Naive thymus-derived CD4-positive, alpha-beta T cell (primary cell): ENCODE results near the gene CAMKK2. TPM values are rescaled to one million over a fixed set of nuclear protein-coding genes. Genes with fewer than 3 reads are reported as not detected.
A peak's percentile ranks its signal among the peaks of the same experiment; 100 is the strongest.

Experiments used
- ATAC-seq: fragments of 150-1000 bp; cut with Tn5 transposase; 2 replicates; pipeline ENCODE4 v1.10.0; 2021; ENCODE audit warnings: mild to moderate bottlenecking, moderate library complexity
- CTCF ChIA-PET: fragments of 350-600 bp; sonication (Branson Sonifier 250); formaldehyde crosslinking; loops from one replicate; lab custom pipeline; 2021; ENCODE audit warnings: antibody characterized with exemption; lab: Charles Lee
- POLR2A ChIA-PET: fragments of 350-600 bp; sonication (Branson Sonifier 250); formaldehyde crosslinking; loops from one replicate; lab custom pipeline; 2021; ENCODE audit warnings: antibody characterized with exemption, inconsistent platforms; lab: Charles Lee
- DNase-seq, 9 donors: peaks; one replicate each; pipeline versions ENCODE4 v3.0.0 to v3.0.0-alpha.2; 2020 to 2022; ENCODE audit warnings: mixed read lengths in 1 of 9
- H3K27ac ChIP-seq: one replicate; pipeline ENCODE4 v1.7.0; 2013; ENCODE audit warnings: mild to moderate bottlenecking, low read depth, low read length, moderate library complexity
- H3K27me3 ChIP-seq, 2 donors: one replicate each; pipeline ENCODE4 v1.7.0; 2013; ENCODE audit warnings: low read length in 2 of 2, mild to moderate bottlenecking in 2 of 2, moderate library complexity in 2 of 2; ENCODE audit not compliant: control insufficient read depth in 2 of 2, insufficient read depth in 2 of 2
- H3K36me3 ChIP-seq, 3 experiments: 1 replicate in 2 of 3; 2 replicates in 1 of 3; pipeline ENCODE4 v1.7.0; 2013; ENCODE audit warnings: low read length in 3 of 3, mild to moderate bottlenecking in 3 of 3, moderate library complexity in 1 of 3; ENCODE audit not compliant: insufficient read depth in 3 of 3, control insufficient read depth in 2 of 3
- H3K4me1 ChIP-seq, 2 donors: one replicate each; pipeline ENCODE4 v1.7.0; 2013; ENCODE audit warnings: low read length in 2 of 2, mild to moderate bottlenecking in 2 of 2, moderate library complexity in 1 of 2; ENCODE audit not compliant: control insufficient read depth in 2 of 2, insufficient read depth in 2 of 2
- H3K4me3 ChIP-seq: 2 replicates; pipeline ENCODE4 v1.7.0; 2013; ENCODE audit warnings: mild to moderate bottlenecking, low read length
- H3K9me3 ChIP-seq, 3 experiments: 1 replicate in 2 of 3; 2 replicates in 1 of 3; pipeline ENCODE4 v1.7.0; 2013; ENCODE audit warnings: low read length in 3 of 3; ENCODE audit not compliant: control insufficient read depth in 2 of 3
- H3K27ac Mint-ChIP-seq, 9 donors: one replicate each; pipeline ENCODE4 v1.8.0; 2020 to 2022; ENCODE audit warnings: mixed read lengths in 9 of 9, mild to moderate bottlenecking in 8 of 9, moderate library complexity in 5 of 9, inconsistent platforms in 2 of 9
- H3K27me3 Mint-ChIP-seq, 5 donors: one replicate each; pipeline ENCODE4 v1.8.0; 2021 to 2022; ENCODE audit warnings: mixed read lengths in 5 of 5, mild to moderate bottlenecking in 1 of 5
- H3K36me3 Mint-ChIP-seq, 5 donors: one replicate each; pipeline ENCODE4 v1.8.0; 2020 to 2022; ENCODE audit warnings: mixed read lengths in 5 of 5, mild to moderate bottlenecking in 3 of 5, inconsistent platforms in 1 of 5
- H3K4me1 Mint-ChIP-seq, 7 donors: one replicate each; pipeline ENCODE4 v1.8.0; 2020 to 2022; ENCODE audit warnings: mixed read lengths in 7 of 7, mild to moderate bottlenecking in 3 of 7, inconsistent platforms in 1 of 7
- H3K4me3 Mint-ChIP-seq, 10 donors: one replicate each; pipeline ENCODE4 v1.8.0; 2020 to 2022; ENCODE audit warnings: mild to moderate bottlenecking in 10 of 10, mixed read lengths in 10 of 10, moderate library complexity in 6 of 10, inconsistent platforms in 2 of 10
- H3K9me3 Mint-ChIP-seq, 11 donors: one replicate each; pipeline ENCODE4 v1.8.0; 2020 to 2022; ENCODE audit warnings: mixed read lengths in 11 of 11, mild to moderate bottlenecking in 4 of 11, inconsistent platforms in 1 of 11, moderate library complexity in 1 of 11
- intact Hi-C, 2 donors: fragments of 100-400 bp; cut with micrococcal nuclease; formaldehyde crosslinking; loops; one replicate each; pipeline ENCODE4 v1.15.1; 2023
- polyA plus RNA-seq, 2 donors: library from polyadenylated mRNA; unstranded; fragments of 300-500 nt; fragmentation: Illumina TruSeq; gene quantifications; one replicate each; pipeline ENCODE4 v1.2.3, GENCODE V29; 2021
- total RNA-seq, 6 experiments: library from RNA in 5 of 6; stranded (reverse) in 5 of 6; gene quantifications; 1 replicate in 5 of 6; 2 replicates in 1 of 6; pipeline ENCODE4 v1.2.3 and lab custom pipeline; 2021 to 2026

CAMKK2 gene
- total and polyA plus RNA-seq, 7 experiments from 2014 or later, result 13.9 to 38.7 (median 15.5) TPM

GRCh38 chr12:121295746-121296617 lies 527 bp downstream of the CAMKK2 start:
- Mint-ChIP-seq H3K27me3 (peaks cover 0 to 4% (median 0%) of the 10 kb centered on the region in 5 donors), H3K27ac (peak overlapping the region; percentile 55 to 88 (median 75)), H3K4me3 (peak overlapping the region; percentile 78 to 92 (median 89)), H3K4me1 (peaks cover 6 to 47% (median 23%) of the 10 kb centered on the region in 7 donors), H3K36me3 (peaks cover 0 to 6% (median 5%) of the 10 kb centered on the region in 5 donors), H3K9me3 (no peaks in the 10 kb centered on the region)
- intact Hi-C loops, result loop anchor here (1.0 to 5.0 kb wide), 10 partner anchors 39 to 1094 kb away; partner anchors contain the start of genes P2RX4 (in 2 of the 2), ANAPC5 (in 1 of the 2), RNF34 (in 1 of the 2) and RPLP0 (in 1 of the 2)
- Histone ChIP-seq H3K4me3 (peak overlapping the region; percentile 87), H3K27me3 (no peaks in the 10 kb centered on the region), H3K36me3 (no peaks in the 10 kb centered on the region), H3K4me1 (peaks cover 12 to 14% of the 10 kb centered on the region in 2 donors), H3K27ac (peak overlapping the region; percentile 75), H3K9me3 (no peaks in the 10 kb centered on the region)
- peak; percentile 28 for ATAC-seq
- peak in 3 of 9 donors; percentile 6 to 60 (median 11) for DNase-seq
- POLR2A ChIA-PET, result interaction anchor here (0.6 to 2.0 kb wide), 6 partner anchors 39 to 240 kb away, joined by 3 to 8 read pairs (median 4); partner anchors contain the start of gene RNF34
- CTCF ChIA-PET, result no interaction called here

GRCh38 chr12:121295116-121295745 lies 1.3 kb downstream of the CAMKK2 start:
- Mint-ChIP-seq H3K36me3 (peaks cover 0 to 7% (median 5%) of the 10 kb centered on the region in 5 donors), H3K4me3 (peak overlapping the region; percentile 78 to 92 (median 89)), H3K4me1 (peaks cover 6 to 42% (median 23%) of the 10 kb centered on the region in 7 donors), H3K9me3 (no peaks in the 10 kb centered on the region), H3K27ac (peak overlapping the region; percentile 55 to 88 (median 77)), H3K27me3 (no peaks in the 10 kb centered on the region)
- Histone ChIP-seq H3K4me1 (peaks cover 12 to 14% of the 10 kb centered on the region in 2 donors), H3K9me3 (no peaks in the 10 kb centered on the region), H3K27me3 (no peaks in the 10 kb centered on the region), H3K36me3 (no peaks in the 10 kb centered on the region), H3K4me3 (peak overlapping the region; percentile 87), H3K27ac (peak overlapping the region; percentile 75)
- ChIA-PET CTCF (no interaction called here), POLR2A (interaction anchor here (1.0 to 2.0 kb wide), 4 partner anchors 40 to 87 kb away, joined by 3 to 5 read pairs (median 4); no protein-coding TSS in a partner anchor)
- intact Hi-C loops, result loop anchor here (5.0 kb wide), 2 partner anchors 53 to 1093 kb away; partner anchors contain the start of gene RPLP0 (in 1 of the 2)
- DNase-seq (peak in 4 of 9 donors; percentile 1 to 19 (median 4)), ATAC-seq (no peak)

DNA sequence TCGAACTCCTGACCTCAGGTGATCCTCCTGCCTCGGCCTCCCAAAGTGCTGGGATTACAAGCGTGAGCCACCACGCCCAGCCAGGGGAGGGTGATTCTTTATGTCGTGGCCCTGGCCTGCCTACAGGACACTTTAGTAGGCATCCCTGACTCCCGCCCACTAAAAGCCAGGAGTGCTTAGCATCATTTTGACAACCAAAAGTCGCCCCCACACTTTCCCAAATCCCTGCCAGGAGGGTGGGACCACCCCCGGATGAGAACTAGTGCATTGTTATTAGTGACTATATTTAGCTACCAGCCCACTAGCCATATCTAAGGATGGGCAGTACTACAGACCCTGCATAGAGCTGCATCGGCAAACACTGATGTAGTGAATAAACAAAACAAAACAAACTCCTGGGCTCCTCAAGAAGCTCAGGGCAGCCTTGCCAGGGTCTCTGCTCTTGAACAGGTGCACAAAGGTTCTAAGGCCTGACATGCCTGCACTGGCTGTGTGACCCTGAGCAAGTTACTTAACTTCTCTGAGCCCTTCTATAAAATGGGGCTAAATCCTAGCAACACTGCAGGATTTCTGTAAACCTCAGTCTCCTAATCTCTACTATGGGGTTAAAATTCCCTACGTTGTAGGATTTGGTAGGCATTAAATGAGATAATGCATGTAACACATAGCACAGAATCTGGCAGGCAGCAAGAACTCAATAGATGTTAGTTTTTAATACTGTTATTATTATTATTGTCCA lies 2.2 kb downstream of the CAMKK2 start:
- H3K4me1 Mint-ChIP-seq, result peaks cover 6 to 37% (median 23%) of the 10 kb centered on the region in 7 donors
- no peaks in the 10 kb centered on the region for H3K9me3 Mint-ChIP-seq
- intact Hi-C loops, result no loop called here
- ChIA-PET CTCF (no interaction called here), POLR2A (interaction anchor here (0.6 to 2.0 kb wide), 3 partner anchors 55 to 748 kb away, joined by 3 to 5 read pairs (median 3); no protein-coding TSS in a partner anchor)
- peaks cover 0 to 11% (median 5%) of the 10 kb centered on the region in 5 donors for H3K36me3 Mint-ChIP-seq
- H3K4me3 ChIP-seq, result no peak overlapping the region
- no peaks in the 10 kb centered on the region for H3K36me3 ChIP-seq
- DNase-seq (no peak), ATAC-seq (no peak)
- no peak overlapping the region for H3K27ac Mint-ChIP-seq
- H3K4me1 ChIP-seq, result peaks cover 12 to 14% of the 10 kb centered on the region in 2 donors
- no peaks in the 10 kb centered on the region for H3K27me3 ChIP-seq
- no peak overlapping the region for H3K27ac ChIP-seq
- no peaks in the 10 kb centered on the region for H3K27me3 Mint-ChIP-seq
- H3K9me3 ChIP-seq, result no peaks in the 10 kb centered on the region
- H3K4me3 Mint-ChIP-seq, result peak overlapping the region in 6 of 10 donors; percentile 23 to 92 (median 57)

DNA sequence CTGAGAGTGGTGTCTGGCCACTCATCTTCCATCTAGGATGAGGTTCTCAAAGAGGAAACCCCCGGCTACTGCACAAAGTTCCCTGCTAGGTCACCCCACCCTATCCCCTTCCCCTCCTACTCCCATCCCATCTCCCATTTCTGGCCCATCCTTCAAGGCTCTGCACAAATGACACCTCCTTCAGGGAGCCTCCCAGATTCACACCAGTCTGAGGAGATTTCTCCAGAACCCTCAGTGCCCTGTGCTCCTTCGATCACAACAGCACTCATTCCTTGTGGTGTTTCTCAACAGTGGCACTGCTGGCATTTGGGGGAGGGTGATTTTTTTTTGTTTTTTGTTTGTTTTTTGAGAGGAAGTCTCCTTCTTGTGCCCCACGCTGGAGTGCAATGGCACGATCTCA lies 2.9 kb downstream of the CAMKK2 start:
- Mint-ChIP-seq H3K4me1 (peaks cover 6 to 34% (median 23%) of the 10 kb centered on the region in 7 donors), H3K9me3 (no peaks in the 10 kb centered on the region), H3K27me3 (no peaks in the 10 kb centered on the region), H3K4me3 (peak overlapping the region in 1 of 10 donors; percentile 35), H3K36me3 (peaks cover 0 to 11% (median 5%) of the 10 kb centered on the region in 5 donors), H3K27ac (peak overlapping the region in 1 of 9 donors; percentile 56)
- no peaks in the 10 kb centered on the region for H3K36me3 ChIP-seq
- no peaks in the 10 kb centered on the region for H3K27me3 ChIP-seq
- POLR2A ChIA-PET, result no interaction called here
- no peak overlapping the region for H3K4me3 ChIP-seq
- intact Hi-C loops, result no loop called here
- ATAC-seq (no peak), DNase-seq (no peak)
- no peak overlapping the region for H3K27ac ChIP-seq
- peaks cover 12 to 14% of the 10 kb centered on the region in 2 donors for H3K4me1 ChIP-seq
- CTCF ChIA-PET, result no interaction called here
- H3K9me3 ChIP-seq, result no peaks in the 10 kb centered on the region

DNA sequence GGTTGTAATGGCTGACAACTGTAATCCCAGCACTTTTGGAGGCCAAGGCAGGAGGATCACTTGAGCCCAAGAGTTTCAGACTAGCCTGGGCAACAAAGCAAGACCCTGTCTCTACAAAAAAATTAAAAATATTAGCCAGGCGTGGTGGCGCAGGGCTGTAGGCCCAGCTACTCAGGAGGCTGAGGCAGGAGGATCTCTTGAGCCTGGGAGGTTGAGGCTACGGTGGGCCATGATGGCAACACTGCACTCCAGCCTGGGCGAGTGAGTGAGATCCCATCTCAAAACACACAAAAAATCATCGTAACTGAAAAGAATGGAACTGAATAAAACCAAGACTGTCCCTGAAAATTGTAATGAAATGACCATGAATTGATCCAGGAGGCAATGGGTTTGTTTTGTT lies 6.1 kb downstream of the CAMKK2 start:
- no peaks in the 10 kb centered on the region for H3K36me3 ChIP-seq
- no peak overlapping the region for H3K27ac ChIP-seq
- CTCF ChIA-PET, result no interaction called here
- Mint-ChIP-seq H3K36me3 (peaks cover 0 to 14% (median 5%) of the 10 kb centered on the region in 5 donors), H3K27me3 (no peaks in the 10 kb centered on the region), H3K27ac (peak overlapping the region in 1 of 9 donors; percentile 65), H3K9me3 (no peaks in the 10 kb centered on the region), H3K4me1 (peaks cover 6 to 31% (median 18%) of the 10 kb centered on the region in 7 donors), H3K4me3 (no peak overlapping the region)
- POLR2A ChIA-PET, result interaction anchor here (0.7 kb wide), 1 partner anchor 158 kb away, joined by 3 read pairs; the partner anchor contains the start of gene P2RX7
- no peak overlapping the region for H3K4me3 ChIP-seq
- H3K27me3 ChIP-seq, result no peaks in the 10 kb centered on the region
- ATAC-seq (no peak), DNase-seq (no peak)
- peaks cover 3 to 4% of the 10 kb centered on the region in 2 donors for H3K4me1 ChIP-seq
- intact Hi-C loops, result no loop called here
- no peaks in the 10 kb centered on the region for H3K9me3 ChIP-seq

DNA sequence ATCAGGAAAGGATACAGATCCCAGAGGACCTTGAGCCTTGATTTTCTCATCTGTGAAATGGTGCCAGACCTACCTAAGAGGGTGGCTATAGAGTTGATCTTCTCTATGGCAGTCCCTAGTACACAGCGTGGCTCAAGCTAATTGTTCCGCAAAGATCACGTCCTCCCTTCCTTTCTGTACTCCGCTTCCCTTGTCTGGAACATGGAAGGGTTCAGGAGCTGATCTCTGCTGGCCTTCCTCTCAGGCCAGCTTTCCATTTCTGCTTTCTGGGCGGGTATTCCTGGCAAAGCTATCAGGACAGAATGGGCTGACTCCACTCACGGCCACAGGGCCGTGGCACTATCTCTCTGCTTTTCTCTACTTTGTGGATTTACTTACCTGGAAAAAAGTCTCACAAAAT lies 6.5 kb downstream of the CAMKK2 start:
- Histone ChIP-seq H3K36me3 (no peaks in the 10 kb centered on the region), H3K4me3 (no peak overlapping the region), H3K4me1 (no peaks in the 10 kb centered on the region), H3K27ac (no peak overlapping the region), H3K9me3 (no peaks in the 10 kb centered on the region), H3K27me3 (no peaks in the 10 kb centered on the region)
- ChIA-PET CTCF (no interaction called here), POLR2A (interaction anchor here (0.7 kb wide), 1 partner anchor 157 kb away, joined by 3 read pairs; the partner anchor contains the start of gene P2RX7)
- Mint-ChIP-seq H3K9me3 (no peaks in the 10 kb centered on the region), H3K27ac (peak overlapping the region in 1 of 9 donors; percentile 65), H3K27me3 (no peaks in the 10 kb centered on the region), H3K4me3 (no peak overlapping the region), H3K4me1 (peaks cover 5 to 27% (median 14%) of the 10 kb centered on the region in 7 donors), H3K36me3 (peaks cover 0 to 14% (median 3%) of the 10 kb centered on the region in 5 donors)
- DNase-seq (no peak), ATAC-seq (no peak)
- intact Hi-C loops, result no loop called here
